Bronchial smooth muscle cell (primary cell): ENCODE measurements around the gene PPP1R18. TPM values are rescaled to one million over a fixed set of nuclear protein-coding genes. Genes with fewer than 3 reads are reported as not detected.

Source experiments
- total RNA-seq: library from RNA; depleted of rRNA; stranded (reverse); fragments of >200 nt; gene quantifications from 2 replicates; pipeline ENCODE4 v1.2.1, GENCODE V29; 2014

The PPP1R18 gene
- total RNA-seq, result 40.8 and 43.5 TPM in 2 replicates

GRCh38 chr6:30686009-30686907 lies at the start of gene PPP1R18:
Gene PPP1R18, minus strand, starts transcription at chr6:30686645. Its CDS starts 627 bp downstream, at chr6:30686018.

GRCh38 chr6:30719791-30720737 lies 33.6 kb upstream of the PPP1R18 start, which contains the start of gene TUBB:
Gene TUBB, plus strand, starts transcription at chr6:30720352. Its CDS starts 155 bp downstream, at chr6:30720507.

GRCh38 chr6:30717129-30717844 lies 30.8 kb upstream of the PPP1R18 start, which contains the start of gene MDC1:
Gene MDC1, minus strand, starts transcription at chr6:30717281. Its CDS starts 2,106 bp downstream, at chr6:30715175.

GRCh38 chr6:30690403-30691207 lies 4.2 kb upstream of the PPP1R18 start, which contains the start of gene NRM:
Gene NRM, minus strand, starts transcription at chr6:30690984. Its CDS starts 10 bp downstream, at chr6:30690974.

GRCh38 chr6:30672445-30673253 lies 13.8 kb downstream of the PPP1R18 start, which contains the start of gene DHX16:
Gene DHX16, minus strand, starts transcription at chr6:30673006. Its CDS starts 165 bp downstream, at chr6:30672841.

GRCh38 chr6:30646450-30647241 lies 39.8 kb downstream of the PPP1R18 start, which contains the start of gene C6orf136:
Gene C6orf136, plus strand, starts transcription at chr6:30647133. Its CDS starts 99 bp downstream, at chr6:30647232.

GRCh38 chr6:30626484-30627366 lies 59.7 kb downstream of the PPP1R18 start, which contains the start of gene ATAT1:
Gene ATAT1, plus strand, starts transcription at chr6:30626874.

Other genes with a start within 250 kb of the PPP1R18 start
- 185 and 187 TPM in 2 replicates for gene HLA-E, start 197.1 kb downstream of the PPP1R18 start, total RNA-seq
- 77.4 and 79.3 TPM in 2 replicates for gene GNL1, start 130.2 kb downstream of the PPP1R18 start, total RNA-seq
- 4.7 and 5.2 TPM in 2 replicates for gene PRR3, start 129.3 kb downstream of the PPP1R18 start, total RNA-seq
- 37.2 and 45.9 TPM in 2 replicates for gene ABCF1, start 115.2 kb downstream of the PPP1R18 start, total RNA-seq
- 10.4 and 12.0 TPM in 2 replicates for gene PPP1R10, start 69.4 kb downstream of the PPP1R18 start, total RNA-seq
- 39.6 and 48.1 TPM in 2 replicates for gene MRPS18B, start 68.8 kb downstream of the PPP1R18 start, total RNA-seq
- 2.2 and 5.4 TPM in 2 replicates for gene ATAT1, start 59.8 kb downstream of the PPP1R18 start, total RNA-seq
- gene C6orf136, start 39.5 kb downstream of the PPP1R18 start, total RNA-seq, result 2.2 and 2.7 TPM in 2 replicates
- 29.3 and 36.6 TPM in 2 replicates for gene DHX16, start 13.6 kb downstream of the PPP1R18 start, total RNA-seq
- gene NRM, start 4.3 kb upstream of the PPP1R18 start, total RNA-seq, result 1.4 and 1.7 TPM in 2 replicates
- gene MDC1, start 30.6 kb upstream of the PPP1R18 start, total RNA-seq, result 2.4 and 3.2 TPM in 2 replicates
- gene TUBB, start 33.7 kb upstream of the PPP1R18 start, total RNA-seq, result 409 and 447 TPM in 2 replicates
- 95.8 and 103 TPM in 2 replicates for gene FLOT1, start 56.0 kb upstream of the PPP1R18 start, total RNA-seq
- gene IER3, start 57.9 kb upstream of the PPP1R18 start, total RNA-seq, result 15.0 and 16.7 TPM in 2 replicates
- 21.1 and 28.9 TPM in 2 replicates for gene DDR1, start 197.9 kb upstream of the PPP1R18 start, total RNA-seq
- gene GTF2H4, start 221.6 kb upstream of the PPP1R18 start, total RNA-seq, result 10.3 and 10.6 TPM in 2 replicates
- 13.4 and 14.9 TPM in 2 replicates for gene VARS2, start 227.6 kb upstream of the PPP1R18 start, total RNA-seq
- gene SFTA2, start 245.5 kb upstream of the PPP1R18 start, total RNA-seq, result not detected in 2 replicates